Uterine smooth muscle cell (primary cell): ENCODE measurements around the gene CALHM3. TPM values are rescaled to one million over a fixed set of nuclear protein-coding genes. Genes with fewer than 3 reads are reported as not detected.

Experiments used
- total RNA-seq: library from RNA; depleted of rRNA; stranded (reverse); fragments of >200 nt; gene quantifications from 2 replicates; pipeline ENCODE4 v1.2.3, GENCODE V29; 2014

Gene CALHM3
- not detected in 2 replicates for total RNA-seq

DNA sequence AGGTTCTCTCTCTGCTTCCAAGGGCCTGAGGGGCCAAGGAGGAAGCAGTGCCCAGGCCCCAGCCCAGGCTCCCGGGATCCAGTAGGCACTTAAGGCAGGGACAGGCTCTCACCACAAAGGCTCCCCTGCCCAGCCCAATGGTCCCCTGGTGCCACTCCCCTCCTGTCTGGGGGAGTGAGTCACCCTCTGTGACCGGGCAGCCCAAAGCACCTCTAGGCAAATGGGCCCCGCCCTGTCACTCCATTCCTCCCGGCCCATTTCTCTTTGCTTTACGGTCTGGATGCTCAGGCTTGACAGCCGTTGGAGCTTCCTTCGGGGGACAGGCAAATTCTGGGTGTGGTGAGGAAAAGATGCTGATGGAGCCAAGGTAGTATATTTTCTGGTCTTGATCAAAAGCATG is at the start of gene CALHM3:
TSS of gene CALHM3 (minus strand) at position 106 of the 400 bp plus-strand sequence. CDS start 208 bp downstream, outside the sequence.

GRCh38 chr10:103493362-103493915 is 14.4 kb upstream of the CALHM3 start, which contains the start of gene NEURL1:
Gene NEURL1, plus strand, starts transcription at chr10:103493705. Its CDS starts 683 bp downstream, at chr10:103494388.

GRCh38 chr10:103458720-103459119 is 20.3 kb downstream of the CALHM3 start, which contains the start of gene CALHM1:
Gene CALHM1, minus strand, starts transcription at chr10:103458900. Its CDS starts 149 bp downstream, at chr10:103458751.

DNA sequence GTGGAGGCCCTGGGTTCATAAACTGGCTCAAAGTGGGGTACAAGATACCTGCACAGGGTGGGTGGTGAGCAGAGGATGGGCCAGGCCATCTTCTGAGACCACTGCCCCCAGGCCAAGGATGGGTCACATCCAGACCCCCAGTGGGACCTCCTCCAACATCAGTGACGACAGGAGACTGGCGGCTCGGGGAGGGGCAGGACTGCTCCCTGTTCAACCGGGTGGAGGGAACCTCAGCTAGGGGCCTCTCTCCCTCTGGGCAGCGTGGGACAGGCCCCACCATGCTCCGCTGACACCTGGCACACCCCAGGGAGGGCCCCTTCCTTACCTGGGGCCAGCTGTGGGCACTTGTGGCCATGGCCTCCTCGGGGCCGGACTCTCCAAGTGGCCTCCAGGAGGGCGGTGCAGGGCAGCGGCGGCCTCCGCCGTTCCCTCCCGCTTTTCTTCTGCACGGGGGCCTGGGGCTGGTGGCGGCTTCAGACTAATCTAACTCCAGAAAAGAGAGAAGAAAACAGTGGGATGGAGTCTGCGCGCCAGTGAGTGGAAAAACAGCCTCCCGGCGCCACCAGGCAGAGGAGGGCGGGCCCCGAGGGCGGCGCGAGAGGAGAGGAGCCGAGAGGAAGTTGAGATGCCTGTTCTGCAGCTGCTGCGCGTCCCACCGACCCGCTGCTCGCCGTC is 27.1 kb downstream of the CALHM3 start, which contains the start of gene CALHM2:
TSS of gene CALHM2 (minus strand) at position 540 of the 675 bp plus-strand sequence. CDS start 2,429 bp downstream, outside the sequence.

Other genes starting within 250 kb of the CALHM3 start
- under 0.01 and 0.11 TPM in 2 replicates for gene RPEL1, start 233.4 kb downstream of the CALHM3 start, total RNA-seq
- gene INA, start 202.1 kb downstream of the CALHM3 start, total RNA-seq, result 0.50 and 1.3 TPM in 2 replicates
- 12.0 and 21.0 TPM in 2 replicates for gene PCGF6, start 128.1 kb downstream of the CALHM3 start, total RNA-seq
- 4.2 and 7.7 TPM in 2 replicates for gene TAF5, start 111.3 kb downstream of the CALHM3 start, total RNA-seq
- gene ATP5MK, start 82.8 kb downstream of the CALHM3 start, total RNA-seq, result 184 and 196 TPM in 2 replicates
- 37.2 and 49.6 TPM in 2 replicates for gene PDCD11, start 82.6 kb downstream of the CALHM3 start, total RNA-seq
- 14.6 and 19.7 TPM in 2 replicates for gene CALHM2, start 26.9 kb downstream of the CALHM3 start, total RNA-seq
- gene CALHM1, start 20.3 kb downstream of the CALHM3 start, total RNA-seq, result not detected in 2 replicates
- gene NEURL1, start 14.5 kb upstream of the CALHM3 start, total RNA-seq, result 0.22 and 1.00 TPM in 2 replicates